ENCODE data around the gene STPG2. TPM values are rescaled to one million over a fixed set of nuclear protein-coding genes. Genes with fewer than 3 reads are reported as not detected.

The STPG2 gene
- total RNA-seq, 2 donors from 2014 or later, result 0.13 to 0.53 TPM

GRCh38 chr4:98166731-98167041 is 23.4 kb upstream of the STPG2 start:
- H3K27ac Mint-ChIP-seq, result no peak overlapping the region
- DNase-seq, result no peak
- H3K36me3 Mint-ChIP-seq (ENCODE audit: low read depth), result no peaks in the 10 kb centered on the region
- Histone ChIP-seq H3K36me3 (ENCODE audit: control insufficient read depth, insufficient read depth, low read length) (no peaks in the 10 kb centered on the region), H3K4me3 (ENCODE audit: low read length) (no peak overlapping the region), H3K4me1 (ENCODE audit: control insufficient read depth, insufficient read depth, low read length) (no peaks in the 10 kb centered on the region), H3K27me3 (ENCODE audit: control insufficient read depth, insufficient read depth, low read length, poor library complexity, severe bottlenecking) (no peaks in the 10 kb centered on the region), H3K9me3 (ENCODE audit: control insufficient read depth, low read length) (no peaks in the 10 kb centered on the region), H3K9ac (ENCODE audit: extremely low read depth, low read length, poor library complexity, severe bottlenecking) (no peak overlapping the region), H3K27ac (ENCODE audit: low read depth, low read length) (no peak overlapping the region)
- H3K9me3 Mint-ChIP-seq, result peaks cover 3% of the 10 kb centered on the region
- no peak overlapping the region for H3K4me3 Mint-ChIP-seq
- H3K4me1 Mint-ChIP-seq, result no peaks in the 10 kb centered on the region
- no peak for TF ChIP-seq CTCF (conservative IDR thresholded peaks at IDR 0.05)
- WGBS, 2 experiments (ENCODE audit: insufficient coverage in 1 of 2, insufficient read length in 1 of 2), result 89% methylated on average over 2 of the region's 2 CpGs; no CpG with 5 or more reads in 1 of the 2 experiments
- H3K27me3 Mint-ChIP-seq (ENCODE audit: insufficient read depth), result no peaks in the 10 kb centered on the region

DNA sequence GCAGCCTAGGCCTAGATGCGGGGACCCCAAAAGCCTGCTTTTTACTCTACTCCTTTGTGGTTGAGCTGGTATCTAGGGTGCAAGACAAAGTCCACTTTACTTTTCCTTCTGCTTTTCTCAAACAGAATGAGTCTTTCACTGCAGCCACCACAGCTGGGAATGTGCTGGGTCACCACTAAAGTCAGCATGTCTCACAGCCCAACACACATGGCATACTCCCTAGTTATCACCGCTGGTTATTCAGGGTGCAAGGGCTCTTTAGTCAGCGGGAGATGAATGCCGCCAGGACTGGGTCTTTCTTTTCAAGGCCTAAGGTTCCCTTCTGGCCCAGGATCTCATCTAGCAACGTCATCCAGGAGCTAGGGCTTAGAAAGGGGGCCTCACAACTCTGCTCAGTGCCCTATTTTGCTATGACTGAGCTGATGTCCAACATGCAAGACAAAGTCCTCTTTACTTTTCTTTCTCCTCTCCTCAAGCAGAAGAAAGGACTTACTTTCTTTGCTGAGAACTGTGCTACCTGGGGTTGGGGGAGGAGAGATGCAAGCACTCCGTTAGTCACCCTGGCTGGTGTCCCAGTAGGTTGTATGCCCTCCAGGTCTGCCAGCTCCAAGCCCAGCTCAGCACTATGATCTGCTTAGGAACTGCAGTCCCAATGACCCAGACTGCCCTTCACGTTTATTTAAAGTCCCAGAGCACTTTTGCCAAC is 22.9 kb upstream of the STPG2 start:
- Histone ChIP-seq H3K27ac (ENCODE audit: low read depth, low read length) (no peak overlapping the region), H3K27me3 (ENCODE audit: control insufficient read depth, insufficient read depth, low read length, poor library complexity, severe bottlenecking) (no peaks in the 10 kb centered on the region), H3K9me3 (ENCODE audit: control insufficient read depth, low read length) (no peaks in the 10 kb centered on the region), H3K4me3 (ENCODE audit: low read length) (no peak overlapping the region), H3K4me1 (ENCODE audit: control insufficient read depth, insufficient read depth, low read length) (no peaks in the 10 kb centered on the region), H3K36me3 (ENCODE audit: control insufficient read depth, insufficient read depth, low read length) (no peaks in the 10 kb centered on the region), H3K9ac (ENCODE audit: extremely low read depth, low read length, poor library complexity, severe bottlenecking) (no peak overlapping the region)
- H3K27me3 Mint-ChIP-seq (ENCODE audit: insufficient read depth), result no peaks in the 10 kb centered on the region
- H3K36me3 Mint-ChIP-seq (ENCODE audit: low read depth), result no peaks in the 10 kb centered on the region
- H3K4me1 Mint-ChIP-seq, result no peaks in the 10 kb centered on the region
- peaks cover 3% of the 10 kb centered on the region for H3K9me3 Mint-ChIP-seq
- WGBS, 2 experiments (ENCODE audit: insufficient coverage in 1 of 2, insufficient read length in 1 of 2), result 89 to 93% methylated on average over 6 to 7 of the region's 7 CpGs
- H3K4me3 Mint-ChIP-seq, result no peak overlapping the region
- TF ChIP-seq CTCF (conservative IDR thresholded peaks at IDR 0.05), result no peak
- no peak for DNase-seq
- no peak overlapping the region for H3K27ac Mint-ChIP-seq

DNA sequence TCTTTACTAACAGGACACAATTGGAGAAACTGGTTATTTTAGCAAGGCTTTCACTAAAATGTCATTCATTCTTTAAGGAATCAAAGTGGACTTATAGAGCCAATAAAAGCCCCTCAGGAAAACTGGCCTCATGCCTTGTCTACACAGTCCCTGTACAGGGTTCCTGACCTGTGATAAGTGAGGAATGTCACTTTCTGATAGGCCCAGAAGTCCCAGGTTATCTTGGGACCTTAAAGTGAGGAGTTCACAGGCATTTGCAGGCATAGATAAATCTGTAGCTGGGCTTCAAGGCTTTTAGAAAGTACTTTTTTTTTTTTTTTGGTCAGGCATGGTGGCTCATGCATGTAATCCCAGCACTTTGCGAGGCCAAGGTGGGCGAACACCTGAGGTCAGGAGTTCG is 19.4 kb upstream of the STPG2 start:
- no peak overlapping the region for H3K4me3 Mint-ChIP-seq
- Histone ChIP-seq H3K9me3 (ENCODE audit: control insufficient read depth, low read length) (peaks cover 11% of the 10 kb centered on the region), H3K9ac (ENCODE audit: extremely low read depth, low read length, poor library complexity, severe bottlenecking) (no peak overlapping the region), H3K27me3 (ENCODE audit: control insufficient read depth, insufficient read depth, low read length, poor library complexity, severe bottlenecking) (no peaks in the 10 kb centered on the region), H3K4me1 (ENCODE audit: control insufficient read depth, insufficient read depth, low read length) (no peaks in the 10 kb centered on the region), H3K4me3 (ENCODE audit: low read length) (no peak overlapping the region), H3K27ac (ENCODE audit: low read depth, low read length) (no peak overlapping the region), H3K36me3 (ENCODE audit: control insufficient read depth, insufficient read depth, low read length) (no peaks in the 10 kb centered on the region)
- no peaks in the 10 kb centered on the region for H3K4me1 Mint-ChIP-seq
- no peak overlapping the region for H3K27ac Mint-ChIP-seq
- no peaks in the 10 kb centered on the region for H3K27me3 Mint-ChIP-seq (ENCODE audit: insufficient read depth)
- DNase-seq, result no peak
- 97% methylated on average over 3 of the region's 3 CpGs; no CpG with 5 or more reads in 1 of the 2 experiments for WGBS, 2 experiments (ENCODE audit: insufficient coverage in 1 of 2, insufficient read length in 1 of 2)
- no peak for TF ChIP-seq CTCF (conservative IDR thresholded peaks at IDR 0.05)
- H3K36me3 Mint-ChIP-seq (ENCODE audit: low read depth), result no peaks in the 10 kb centered on the region
- peaks cover 22% of the 10 kb centered on the region for H3K9me3 Mint-ChIP-seq
